GM12878 (cell line): ENCODE data around the gene DNAJB6. TPM values are rescaled to one million over a fixed set of nuclear protein-coding genes. Genes with fewer than 3 reads are reported as not detected.
A peak's percentile ranks its signal among the peaks of the same experiment; 100 is the strongest.

Experiments
- CBX3 ChIP-seq: fragments of 200-600 bp; sonication (generic); IDR thresholded peaks from 2 replicates; pipeline ENCODE4 v1.6.1; 2016; ENCODE audit warnings: low read depth, borderline replicate concordance
- IKZF1 ChIP-seq: fragments of 450-650 bp; conservative IDR thresholded peaks from 2 replicates; pipeline ENCODE4 v1.6.1; 2017; ENCODE audit warnings: antibody characterized with exemption, mild to moderate bottlenecking
- JUNB ChIP-seq: IDR thresholded peaks from 2 replicates; pipeline ENCODE4 v1.6.1; 2016; ENCODE audit warnings: antibody characterized with exemption, mild to moderate bottlenecking
- MEF2B ChIP-seq: fragments of 450-650 bp; IDR thresholded peaks from 2 replicates; pipeline ENCODE4 v1.6.1; 2018; ENCODE audit warnings: mild to moderate bottlenecking, moderate library complexity; ENCODE audit not compliant: partially characterized antibody, poor library complexity, severe bottlenecking
- POU2F2 ChIP-seq: IDR thresholded peaks from 3 replicates; pipeline ENCODE4 v1.6.1; 2011; ENCODE audit warnings: low read depth, mild to moderate bottlenecking, low read length, borderline replicate concordance
- RELA ChIP-seq: fragments of 450-650 bp; IDR thresholded peaks from 2 replicates; pipeline ENCODE4 v1.8.0; 2014; ENCODE audit warnings: borderline replicate concordance; ENCODE audit not compliant: partially characterized antibody
- SP1 ChIP-seq: IDR thresholded peaks from one replicate; pipeline ENCODE4 v1.6.1; 2011; ENCODE audit warnings: low read depth, low read length
- TARDBP ChIP-seq: IDR thresholded peaks from 2 replicates; pipeline ENCODE4 v1.6.1; 2016; ENCODE audit warnings: borderline replicate concordance
- ZBED1 ChIP-seq: IDR thresholded peaks from 2 replicates; pipeline ENCODE4 v1.6.1; 2016; ENCODE audit warnings: borderline replicate concordance
- ZNF217 ChIP-seq: fragments of 450-650 bp; IDR thresholded peaks from 2 replicates; pipeline ENCODE4 v1.6.1; 2017; ENCODE audit warnings: antibody characterized with exemption, mild to moderate bottlenecking
- ZNF24 ChIP-seq: fragments of 450-650 bp; IDR thresholded peaks from 2 replicates; pipeline ENCODE4 v1.6.1; 2017; ENCODE audit warnings: antibody characterized with exemption, mild to moderate bottlenecking
- polyA plus RNA-seq, 11 experiments: library from polyadenylated mRNA; depleted of rRNA in 4 of 11; unstranded in 6 of 11; stranded (reverse) in 5 of 11; fragments of >200 nt; fragmentation: Nextera tagmentation in 4 of 11; fragmentation: Illumina TruSeq in 1 of 11; extraction: Ambion mirVana in 4 of 11; extraction: Trizol in 1 of 11; gene quantifications; 1 replicate in 1 of 11; 2 replicates in 10 of 11; pipeline versions ENCODE4 v1.2.1 to v1.2.3, GENCODE V29; 2011 to 2016; ENCODE audit warnings: inconsistent platforms in 2 of 11, missing spikeins in 2 of 11, low read depth in 1 of 11
- total RNA-seq, 4 experiments: library from RNA; depleted of rRNA in 3 of 4; stranded (reverse); fragments of >200 nt in 3 of 4; fragmentation: Illumina TruSeq in 1 of 4; extraction: Trizol in 1 of 4; gene quantifications; 2 replicates each; pipeline versions ENCODE4 v1.2.1 to v1.2.3, GENCODE V29; 2013 to 2021
- TF ChIP-seq, protein P1 (sequence below): fragments of 150-350 bp; IDR thresholded peaks from 2 replicates; pipeline ENCODE4 v1.6.1; 2016; ENCODE audit warnings: low read depth, low read length
- TF ChIP-seq, protein P2 (sequence below), 3 experiments: IDR thresholded peaks in 2 of 3; conservative IDR thresholded peaks in 1 of 3; 2 replicates each; pipeline ENCODE4 v1.5.1; 2011; ENCODE audit warnings: low read depth in 3 of 3, low read length in 3 of 3, mild to moderate bottlenecking in 3 of 3, control low read depth in 2 of 3, moderate library complexity in 2 of 3, inconsistent platforms in 1 of 3, mixed read lengths in 1 of 3; ENCODE audit not compliant: control insufficient read depth in 2 of 3, insufficient read depth in 1 of 3; ENCODE audit errors: extremely low read depth in 1 of 3
- TF ChIP-seq, protein P3 (sequence below): fragments of 450-650 bp; IDR thresholded peaks from 2 replicates; pipeline ENCODE4 v1.6.1; 2016; ENCODE audit warnings: mild to moderate bottlenecking
- TF ChIP-seq, protein P4 (sequence below): fragments of 450-650 bp; IDR thresholded peaks from 2 replicates; pipeline ENCODE4 v1.6.1; 2016; ENCODE audit warnings: mild to moderate bottlenecking, moderate library complexity, borderline replicate concordance

The DNAJB6 gene
- total and polyA plus RNA-seq, 10 of the 15 experiments (the other 5 are each of a cell fraction or from before 2014, with no cell fraction given), result 34.5 to 117 (median 53.1) TPM

DNA sequence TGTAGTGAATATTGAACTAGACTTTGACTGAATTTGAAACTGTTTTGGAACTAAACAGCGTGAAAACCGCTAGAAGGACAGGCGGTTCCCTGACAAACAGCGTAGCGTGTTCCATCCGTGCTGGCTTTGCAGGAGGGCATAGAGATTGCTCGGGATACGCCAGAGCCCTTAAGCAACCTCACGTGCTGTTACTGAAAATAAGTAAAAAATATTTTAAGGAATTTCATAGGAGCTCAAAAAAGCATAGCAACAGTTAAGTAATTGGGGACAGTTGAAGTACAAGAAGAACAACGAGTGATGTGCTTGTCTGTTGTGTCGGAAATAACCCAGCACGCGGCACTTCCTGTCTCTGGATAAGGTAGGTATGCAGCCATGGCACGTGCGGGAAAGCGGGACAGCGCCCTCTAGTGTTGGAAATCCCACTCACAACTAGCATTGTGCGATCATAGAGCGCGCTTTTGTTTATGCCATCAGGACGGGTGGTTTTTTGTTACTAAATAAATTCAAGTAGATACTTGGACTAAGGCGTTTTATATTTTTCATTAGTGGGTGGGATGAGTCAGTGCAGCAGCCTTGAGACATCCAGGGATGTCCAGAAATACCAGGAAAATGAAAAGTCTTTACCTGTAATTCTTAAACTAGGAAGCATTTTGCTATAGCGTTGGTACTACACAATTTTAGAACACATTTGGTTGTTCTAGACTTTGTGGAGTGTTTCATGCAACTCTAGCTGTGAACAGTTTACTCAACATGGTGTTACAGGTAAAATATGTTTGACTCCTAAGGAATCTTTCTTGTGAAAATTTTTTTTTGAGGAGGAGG is 50.4 kb downstream of the DNAJB6 start (continued):
- TF ChIP-seq, protein P1, sequence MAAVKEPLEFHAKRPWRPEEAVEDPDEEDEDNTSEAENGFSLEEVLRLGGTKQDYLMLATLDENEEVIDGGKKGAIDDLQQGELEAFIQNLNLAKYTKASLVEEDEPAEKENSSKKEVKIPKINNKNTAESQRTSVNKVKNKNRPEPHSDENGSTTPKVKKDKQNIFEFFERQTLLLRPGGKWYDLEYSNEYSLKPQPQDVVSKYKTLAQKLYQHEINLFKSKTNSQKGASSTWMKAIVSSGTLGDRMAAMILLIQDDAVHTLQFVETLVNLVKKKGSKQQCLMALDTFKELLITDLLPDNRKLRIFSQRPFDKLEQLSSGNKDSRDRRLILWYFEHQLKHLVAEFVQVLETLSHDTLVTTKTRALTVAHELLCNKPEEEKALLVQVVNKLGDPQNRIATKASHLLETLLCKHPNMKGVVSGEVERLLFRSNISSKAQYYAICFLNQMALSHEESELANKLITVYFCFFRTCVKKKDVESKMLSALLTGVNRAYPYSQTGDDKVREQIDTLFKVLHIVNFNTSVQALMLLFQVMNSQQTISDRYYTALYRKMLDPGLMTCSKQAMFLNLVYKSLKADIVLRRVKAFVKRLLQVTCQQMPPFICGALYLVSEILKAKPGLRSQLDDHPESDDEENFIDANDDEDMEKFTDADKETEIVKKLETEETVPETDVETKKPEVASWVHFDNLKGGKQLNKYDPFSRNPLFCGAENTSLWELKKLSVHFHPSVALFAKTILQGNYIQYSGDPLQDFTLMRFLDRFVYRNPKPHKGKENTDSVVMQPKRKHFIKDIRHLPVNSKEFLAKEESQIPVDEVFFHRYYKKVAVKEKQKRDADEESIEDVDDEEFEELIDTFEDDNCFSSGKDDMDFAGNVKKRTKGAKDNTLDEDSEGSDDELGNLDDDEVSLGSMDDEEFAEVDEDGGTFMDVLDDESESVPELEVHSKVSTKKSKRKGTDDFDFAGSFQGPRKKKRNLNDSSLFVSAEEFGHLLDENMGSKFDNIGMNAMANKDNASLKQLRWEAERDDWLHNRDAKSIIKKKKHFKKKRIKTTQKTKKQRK, result no peak
- no peak for TF ChIP-seq ZNF24
- TF ChIP-seq CBX3, result no peak
- TF ChIP-seq RELA, result no peak
- TF ChIP-seq JUNB, result peak; percentile 26; the same call in 1 of the 2 replicates
- no peak for TF ChIP-seq TARDBP
- TF ChIP-seq, protein P2, sequence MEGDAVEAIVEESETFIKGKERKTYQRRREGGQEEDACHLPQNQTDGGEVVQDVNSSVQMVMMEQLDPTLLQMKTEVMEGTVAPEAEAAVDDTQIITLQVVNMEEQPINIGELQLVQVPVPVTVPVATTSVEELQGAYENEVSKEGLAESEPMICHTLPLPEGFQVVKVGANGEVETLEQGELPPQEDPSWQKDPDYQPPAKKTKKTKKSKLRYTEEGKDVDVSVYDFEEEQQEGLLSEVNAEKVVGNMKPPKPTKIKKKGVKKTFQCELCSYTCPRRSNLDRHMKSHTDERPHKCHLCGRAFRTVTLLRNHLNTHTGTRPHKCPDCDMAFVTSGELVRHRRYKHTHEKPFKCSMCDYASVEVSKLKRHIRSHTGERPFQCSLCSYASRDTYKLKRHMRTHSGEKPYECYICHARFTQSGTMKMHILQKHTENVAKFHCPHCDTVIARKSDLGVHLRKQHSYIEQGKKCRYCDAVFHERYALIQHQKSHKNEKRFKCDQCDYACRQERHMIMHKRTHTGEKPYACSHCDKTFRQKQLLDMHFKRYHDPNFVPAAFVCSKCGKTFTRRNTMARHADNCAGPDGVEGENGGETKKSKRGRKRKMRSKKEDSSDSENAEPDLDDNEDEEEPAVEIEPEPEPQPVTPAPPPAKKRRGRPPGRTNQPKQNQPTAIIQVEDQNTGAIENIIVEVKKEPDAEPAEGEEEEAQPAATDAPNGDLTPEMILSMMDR (IDR thresholded peaks at IDR 0.05 in 2 of 3, conservative IDR thresholded peaks at IDR 0.05 in 1 of 3; ENCODE audit: control insufficient read depth in 2 of 3, extremely low read depth in 1 of 3, insufficient read depth in 1 of 3, low read depth in 3 of 3, low read length in 3 of 3), result peak; percentile 73 to 89 (median 79)
- TF ChIP-seq, protein P3, sequence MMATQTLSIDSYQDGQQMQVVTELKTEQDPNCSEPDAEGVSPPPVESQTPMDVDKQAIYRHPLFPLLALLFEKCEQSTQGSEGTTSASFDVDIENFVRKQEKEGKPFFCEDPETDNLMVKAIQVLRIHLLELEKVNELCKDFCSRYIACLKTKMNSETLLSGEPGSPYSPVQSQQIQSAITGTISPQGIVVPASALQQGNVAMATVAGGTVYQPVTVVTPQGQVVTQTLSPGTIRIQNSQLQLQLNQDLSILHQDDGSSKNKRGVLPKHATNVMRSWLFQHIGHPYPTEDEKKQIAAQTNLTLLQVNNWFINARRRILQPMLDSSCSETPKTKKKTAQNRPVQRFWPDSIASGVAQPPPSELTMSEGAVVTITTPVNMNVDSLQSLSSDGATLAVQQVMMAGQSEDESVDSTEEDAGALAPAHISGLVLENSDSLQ, result no peak
- TF ChIP-seq, protein P4, sequence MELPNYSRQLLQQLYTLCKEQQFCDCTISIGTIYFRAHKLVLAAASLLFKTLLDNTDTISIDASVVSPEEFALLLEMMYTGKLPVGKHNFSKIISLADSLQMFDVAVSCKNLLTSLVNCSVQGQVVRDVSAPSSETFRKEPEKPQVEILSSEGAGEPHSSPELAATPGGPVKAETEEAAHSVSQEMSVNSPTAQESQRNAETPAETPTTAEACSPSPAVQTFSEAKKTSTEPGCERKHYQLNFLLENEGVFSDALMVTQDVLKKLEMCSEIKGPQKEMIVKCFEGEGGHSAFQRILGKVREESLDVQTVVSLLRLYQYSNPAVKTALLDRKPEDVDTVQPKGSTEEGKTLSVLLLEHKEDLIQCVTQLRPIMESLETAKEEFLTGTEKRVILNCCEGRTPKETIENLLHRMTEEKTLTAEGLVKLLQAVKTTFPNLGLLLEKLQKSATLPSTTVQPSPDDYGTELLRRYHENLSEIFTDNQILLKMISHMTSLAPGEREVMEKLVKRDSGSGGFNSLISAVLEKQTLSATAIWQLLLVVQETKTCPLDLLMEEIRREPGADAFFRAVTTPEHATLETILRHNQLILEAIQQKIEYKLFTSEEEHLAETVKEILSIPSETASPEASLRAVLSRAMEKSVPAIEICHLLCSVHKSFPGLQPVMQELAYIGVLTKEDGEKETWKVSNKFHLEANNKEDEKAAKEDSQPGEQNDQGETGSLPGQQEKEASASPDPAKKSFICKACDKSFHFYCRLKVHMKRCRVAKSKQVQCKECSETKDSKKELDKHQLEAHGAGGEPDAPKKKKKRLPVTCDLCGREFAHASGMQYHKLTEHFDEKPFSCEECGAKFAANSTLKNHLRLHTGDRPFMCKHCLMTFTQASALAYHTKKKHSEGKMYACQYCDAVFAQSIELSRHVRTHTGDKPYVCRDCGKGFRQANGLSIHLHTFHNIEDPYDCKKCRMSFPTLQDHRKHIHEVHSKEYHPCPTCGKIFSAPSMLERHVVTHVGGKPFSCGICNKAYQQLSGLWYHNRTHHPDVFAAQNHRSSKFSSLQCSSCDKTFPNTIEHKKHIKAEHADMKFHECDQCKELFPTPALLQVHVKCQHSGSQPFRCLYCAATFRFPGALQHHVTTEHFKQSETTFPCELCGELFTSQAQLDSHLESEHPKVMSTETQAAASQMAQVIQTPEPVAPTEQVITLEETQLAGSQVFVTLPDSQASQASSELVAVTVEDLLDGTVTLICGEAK, result peak; percentile 40; the same call in 1 of the 2 replicates
- no peak for TF ChIP-seq ZNF217
- peak; percentile 38; the same call in 1 of the 2 replicates for TF ChIP-seq ZBED1
- TF ChIP-seq MEF2B, result peak; percentile 27
- TF ChIP-seq POU2F2, result no peak; the same call in 2 of the 3 replicates
- TF ChIP-seq SP1, result no peak
- no peak for TF ChIP-seq IKZF1
